ENCODE measurements around the gene PRICKLE2. TPM values are rescaled to one million over a fixed set of nuclear protein-coding genes. Genes with fewer than 3 reads are reported as not detected.

Gene PRICKLE2
- total RNA-seq, 1 donor from 2014 or later, result 37.2 TPM

DNA sequence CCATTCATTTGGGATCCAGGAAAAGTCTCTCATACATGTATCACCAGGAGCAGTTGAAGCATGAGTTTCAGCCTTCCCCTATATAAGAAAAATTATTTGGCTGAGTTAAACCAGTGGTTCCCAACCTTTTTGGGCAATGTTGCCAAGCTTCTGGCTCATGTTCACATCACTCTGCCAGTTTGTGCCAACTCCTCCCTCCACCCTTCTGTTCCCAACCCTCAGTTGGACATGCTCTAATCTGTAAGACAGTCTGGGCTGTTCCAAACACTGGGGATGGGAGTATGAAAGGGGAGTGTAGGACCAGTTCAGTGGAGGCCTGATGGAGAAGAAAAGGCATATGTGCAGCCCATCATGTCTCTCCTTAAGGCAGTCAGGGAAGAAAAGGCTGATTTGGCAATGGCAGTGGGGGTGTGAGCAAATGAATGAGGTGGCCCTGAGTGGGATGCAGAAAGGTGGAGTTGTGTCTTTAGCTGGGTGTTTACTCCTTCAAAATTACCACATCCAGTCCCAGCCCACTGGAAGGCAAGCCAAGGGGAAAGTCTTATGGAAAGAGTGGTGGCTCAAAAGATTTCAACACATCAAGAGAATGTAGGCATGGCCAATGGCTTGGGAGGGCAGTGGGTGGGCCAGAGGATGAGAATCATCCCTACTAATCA lies 32.0 kb upstream of the PRICKLE2 start:
- ATAC-seq (no peak), DNase-seq (no peak)
- TF ChIP-seq, protein P1, sequence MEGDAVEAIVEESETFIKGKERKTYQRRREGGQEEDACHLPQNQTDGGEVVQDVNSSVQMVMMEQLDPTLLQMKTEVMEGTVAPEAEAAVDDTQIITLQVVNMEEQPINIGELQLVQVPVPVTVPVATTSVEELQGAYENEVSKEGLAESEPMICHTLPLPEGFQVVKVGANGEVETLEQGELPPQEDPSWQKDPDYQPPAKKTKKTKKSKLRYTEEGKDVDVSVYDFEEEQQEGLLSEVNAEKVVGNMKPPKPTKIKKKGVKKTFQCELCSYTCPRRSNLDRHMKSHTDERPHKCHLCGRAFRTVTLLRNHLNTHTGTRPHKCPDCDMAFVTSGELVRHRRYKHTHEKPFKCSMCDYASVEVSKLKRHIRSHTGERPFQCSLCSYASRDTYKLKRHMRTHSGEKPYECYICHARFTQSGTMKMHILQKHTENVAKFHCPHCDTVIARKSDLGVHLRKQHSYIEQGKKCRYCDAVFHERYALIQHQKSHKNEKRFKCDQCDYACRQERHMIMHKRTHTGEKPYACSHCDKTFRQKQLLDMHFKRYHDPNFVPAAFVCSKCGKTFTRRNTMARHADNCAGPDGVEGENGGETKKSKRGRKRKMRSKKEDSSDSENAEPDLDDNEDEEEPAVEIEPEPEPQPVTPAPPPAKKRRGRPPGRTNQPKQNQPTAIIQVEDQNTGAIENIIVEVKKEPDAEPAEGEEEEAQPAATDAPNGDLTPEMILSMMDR (IDR thresholded peaks at IDR 0.05), result no peak
- Histone ChIP-seq H3K36me3 (no peaks in the 10 kb centered on the region), H3K27ac (no peak overlapping the region), H3K4me1 (peaks cover 26% of the 10 kb centered on the region), H3K4me3 (no peak overlapping the region), H3K27me3 (no peaks in the 10 kb centered on the region), H3K9me3 (no peaks in the 10 kb centered on the region)
- intact Hi-C loops (cut with DNase I), result no loop called here

DNA sequence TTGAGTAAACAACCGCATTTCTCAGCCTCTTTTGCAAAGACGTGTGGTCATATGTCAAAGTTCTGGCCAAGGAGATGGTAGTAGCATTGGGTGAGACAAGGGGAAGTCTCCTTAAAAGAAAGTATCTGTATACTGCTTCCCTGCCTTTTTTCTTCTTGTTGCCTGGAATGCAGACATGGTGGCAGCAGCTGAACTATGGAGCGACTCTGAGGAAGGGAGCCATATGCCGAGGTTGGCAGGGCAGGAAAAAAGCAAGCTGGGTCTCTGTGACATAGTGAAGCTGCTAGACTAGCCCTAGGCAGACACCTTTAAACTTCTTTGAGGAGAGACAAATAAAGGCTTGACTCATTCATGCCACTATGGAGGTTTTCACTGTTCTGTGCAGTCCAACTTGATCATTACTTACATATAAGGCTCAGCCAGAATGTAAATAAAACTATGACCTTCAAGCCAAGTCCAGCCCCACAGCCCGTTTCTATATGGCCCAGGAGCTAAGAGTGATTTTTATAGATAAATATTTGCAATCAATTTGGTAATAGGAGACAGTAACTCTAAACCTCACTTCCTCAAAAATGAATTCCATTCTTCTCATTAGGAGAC lies 30.6 kb upstream of the PRICKLE2 start:
- H3K36me3 ChIP-seq, result no peaks in the 10 kb centered on the region
- TF ChIP-seq, protein P1 (IDR thresholded peaks at IDR 0.05), result no peak
- intact Hi-C loops (cut with DNase I), result no loop called here
- ATAC-seq, result no peak
- H3K9me3 ChIP-seq, result no peaks in the 10 kb centered on the region
- no peak overlapping the region for H3K27ac ChIP-seq
- H3K4me1 ChIP-seq, result peaks cover 23% of the 10 kb centered on the region
- H3K4me3 ChIP-seq, result no peak overlapping the region
- H3K27me3 ChIP-seq, result no peaks in the 10 kb centered on the region
- DNase-seq, result no peak

GRCh38 chr3:64254443-64254842 lies 29.2 kb upstream of the PRICKLE2 start:
- Histone ChIP-seq H3K9me3 (no peaks in the 10 kb centered on the region), H3K4me1 (peaks cover 12% of the 10 kb centered on the region), H3K4me3 (no peak overlapping the region), H3K27me3 (no peaks in the 10 kb centered on the region), H3K27ac (no peak overlapping the region), H3K36me3 (no peaks in the 10 kb centered on the region)
- intact Hi-C loops (cut with DNase I), result no loop called here
- TF ChIP-seq, protein P1 (IDR thresholded peaks at IDR 0.05), result no peak
- ATAC-seq (no peak), DNase-seq (no peak)

DNA sequence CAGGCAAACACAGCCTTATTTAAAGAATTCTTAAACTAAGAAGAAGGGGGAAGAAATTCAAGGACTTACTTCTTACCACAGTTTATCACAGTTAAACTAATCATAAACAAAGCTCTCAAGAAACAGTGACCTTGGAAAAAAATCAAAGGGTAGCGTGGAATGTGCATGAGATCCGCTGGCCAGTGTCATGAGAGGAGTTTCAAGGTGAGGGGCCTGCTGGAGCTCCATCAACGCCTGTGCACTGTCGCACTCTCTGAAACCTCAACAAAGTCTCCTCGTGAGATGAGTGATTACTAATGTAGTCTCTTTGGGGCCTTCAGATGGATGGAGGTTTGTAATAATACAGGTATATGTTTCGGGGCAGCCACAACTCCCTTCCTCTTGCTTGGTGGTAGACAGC lies 28.4 kb upstream of the PRICKLE2 start:
- Histone ChIP-seq H3K27ac (no peak overlapping the region), H3K4me3 (no peak overlapping the region), H3K9me3 (no peaks in the 10 kb centered on the region), H3K36me3 (no peaks in the 10 kb centered on the region), H3K27me3 (no peaks in the 10 kb centered on the region), H3K4me1 (peaks cover 12% of the 10 kb centered on the region)
- no peak for DNase-seq
- intact Hi-C loops (cut with DNase I), result no loop called here
- TF ChIP-seq, protein P1 (IDR thresholded peaks at IDR 0.05), result no peak
- ATAC-seq, result no peak

DNA sequence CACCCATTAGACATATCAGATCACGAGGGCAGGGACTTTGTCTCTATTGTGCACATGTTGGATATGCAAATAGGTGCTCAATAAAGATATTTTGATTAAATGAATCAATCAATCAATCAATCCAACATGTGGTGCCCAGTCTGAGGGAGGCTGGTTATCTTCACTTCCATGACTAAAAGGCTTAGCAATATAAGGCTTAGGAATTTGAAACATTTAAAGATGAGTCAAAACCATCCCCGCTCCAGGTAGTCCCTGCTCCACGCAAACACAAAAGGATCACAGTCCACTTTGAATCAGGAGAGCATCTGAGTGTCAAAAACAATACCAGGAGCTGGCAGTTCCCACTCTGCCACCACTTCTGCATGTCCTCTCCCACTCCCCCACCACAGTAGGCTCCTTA lies 25.8 kb upstream of the PRICKLE2 start:
- peaks cover 7% of the 10 kb centered on the region for H3K4me1 ChIP-seq
- H3K36me3 ChIP-seq, result no peaks in the 10 kb centered on the region
- no peaks in the 10 kb centered on the region for H3K9me3 ChIP-seq
- H3K27me3 ChIP-seq, result no peaks in the 10 kb centered on the region
- intact Hi-C loops (cut with DNase I), result no loop called here
- no peak overlapping the region for H3K4me3 ChIP-seq
- TF ChIP-seq, protein P1 (IDR thresholded peaks at IDR 0.05), result no peak
- DNase-seq (no peak), ATAC-seq (no peak)
- H3K27ac ChIP-seq, result no peak overlapping the region
